T-helper 2 cell treated with Interferon-gamma antibody and Interleukin-4, amounts not matched to agents 100 ng/mL and 5 ng/mL, for 36 hours (primary cell): ENCODE measurements around the gene KRTAP10-12. TPM values are rescaled to one million over a fixed set of nuclear protein-coding genes. Genes with fewer than 3 reads are reported as not detected.

Experiments used
- intact Hi-C: fragments of 100-400 bp; cut with micrococcal nuclease; formaldehyde crosslinking; loops from one replicate; pipeline ENCODE4 v1.15.1; 2023
- total RNA-seq: library from RNA; stranded (reverse); gene quantifications from 2 replicates; pipeline ENCODE4 v1.2.3, GENCODE V29; 2022

Gene KRTAP10-12
- total RNA-seq, 1 donor from 2014 or later: not detected

- intact Hi-C loops: no loop called here
Observed at GRCh38 chr21:44730951-44731579, 34.1 kb downstream of the KRTAP10-12 start.

GRCh38 chr21:44732263-44732662 is 35.3 kb downstream of the KRTAP10-12 start:
- intact Hi-C loops: no loop called here

DNA sequence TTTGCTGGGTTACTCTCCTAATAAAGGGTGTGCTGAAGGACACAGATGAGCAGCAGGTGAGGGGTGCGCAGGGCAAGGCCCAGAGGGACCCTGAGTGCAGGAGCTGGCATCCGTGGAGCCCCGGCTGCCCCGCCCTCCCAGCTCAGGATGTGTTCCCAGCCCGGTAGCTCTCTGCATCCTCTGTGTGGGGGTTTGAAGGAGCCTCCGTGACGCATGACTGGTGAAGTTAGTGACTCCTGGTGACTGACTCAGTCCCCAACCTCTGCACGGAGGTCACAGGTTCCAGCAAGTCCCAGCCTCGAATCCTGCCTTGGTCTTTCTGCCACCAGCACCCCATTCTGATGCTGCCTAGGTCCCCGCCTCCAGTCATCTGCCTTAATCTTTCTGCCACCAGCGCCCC is 36.0 kb downstream of the KRTAP10-12 start:
- intact Hi-C loops: no loop called here

DNA sequence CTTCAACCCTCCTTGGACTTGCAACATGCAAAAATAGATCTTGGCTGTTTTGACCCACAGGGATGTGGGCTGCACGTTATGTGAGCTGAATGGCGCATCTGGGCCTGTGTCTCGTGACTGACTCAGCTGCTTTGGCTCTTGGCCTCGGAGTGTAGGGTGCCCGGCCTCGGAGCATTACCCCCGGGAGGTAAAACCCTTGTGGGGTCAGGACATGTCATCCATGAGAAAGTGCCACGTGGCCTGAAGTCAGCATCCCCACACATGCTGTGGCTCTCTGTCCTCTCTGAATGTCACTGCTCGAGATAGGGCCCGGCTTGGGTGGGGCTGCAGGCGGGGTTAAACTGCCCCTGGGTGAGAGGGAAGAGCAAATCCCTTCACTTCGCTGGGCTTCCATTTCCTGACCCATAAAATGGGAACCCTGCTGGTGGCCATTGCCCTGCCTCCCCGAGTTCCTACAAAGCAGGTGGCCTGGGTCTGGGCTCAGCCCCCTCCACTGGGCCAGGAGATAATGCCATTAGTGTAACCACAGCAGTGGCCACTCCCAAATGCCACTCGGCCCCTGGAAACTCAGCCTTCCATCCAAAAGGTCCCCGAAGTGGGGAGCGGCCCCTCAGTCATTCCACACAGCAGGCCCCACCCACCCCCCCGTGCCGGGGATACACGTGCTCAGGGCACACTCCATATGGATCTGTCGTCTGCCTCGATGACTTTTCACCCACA is 37.2 kb downstream of the KRTAP10-12 start:
- intact Hi-C loops: no loop called here

DNA sequence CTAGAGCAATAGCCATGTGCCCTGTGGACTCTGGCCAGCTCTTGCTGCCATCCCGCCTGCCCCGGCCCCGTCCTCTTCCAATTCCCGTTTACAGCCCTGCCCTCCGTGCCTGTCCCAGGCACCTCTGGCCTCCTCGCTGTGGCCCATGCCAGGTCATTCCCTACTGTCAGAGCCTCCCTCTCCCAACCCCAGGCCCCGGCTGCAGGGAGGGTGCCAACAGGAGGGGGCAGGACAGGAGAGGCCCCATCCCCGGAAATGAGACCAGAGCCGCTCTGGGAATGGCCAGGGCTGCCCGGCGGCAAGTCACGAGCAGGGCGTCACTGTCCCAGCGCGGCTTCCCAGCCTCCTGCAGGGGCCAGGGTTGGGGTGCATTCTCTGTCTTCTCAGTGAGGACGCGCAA is 37.9 kb downstream of the KRTAP10-12 start:
- intact Hi-C loops: no loop called here

- intact Hi-C loops: no loop called here
Observed at GRCh38 chr21:44735821-44736220, 38.8 kb downstream of the KRTAP10-12 start.

DNA sequence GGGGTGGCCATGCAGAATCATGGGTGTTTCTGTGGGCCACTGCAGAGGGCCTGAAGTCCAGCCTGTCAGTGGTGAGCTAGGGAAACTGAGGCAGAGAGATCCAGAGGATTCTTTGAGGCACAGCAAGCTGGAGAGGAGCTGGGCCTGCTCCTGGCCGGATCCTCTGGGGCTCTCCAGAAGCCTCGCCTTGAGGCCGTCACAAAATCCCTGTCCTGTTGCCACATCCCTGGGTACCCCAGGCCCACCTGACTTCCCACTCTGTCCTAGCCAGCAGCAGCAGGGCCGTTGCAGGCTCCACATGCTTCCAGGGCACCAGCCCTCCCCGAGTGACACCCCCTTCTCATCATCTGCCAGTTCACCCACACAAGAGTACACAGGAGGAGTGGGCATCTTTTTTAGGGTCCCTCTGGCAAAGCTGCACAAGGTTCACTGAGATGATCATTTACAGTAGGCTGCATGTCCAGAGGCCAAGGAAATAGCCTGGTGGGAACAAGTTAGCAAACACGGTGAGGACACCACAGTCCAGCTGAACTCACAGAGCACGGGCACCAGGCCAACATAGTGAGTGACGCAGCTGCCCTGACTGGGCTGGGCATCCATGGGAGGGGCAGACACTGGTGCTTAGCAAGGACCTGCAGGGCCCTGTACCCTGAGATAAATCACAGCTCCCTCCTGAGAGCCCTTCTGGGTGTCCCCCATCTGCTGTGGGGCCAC is 39.5 kb downstream of the KRTAP10-12 start:
- intact Hi-C loops: no loop called here

DNA sequence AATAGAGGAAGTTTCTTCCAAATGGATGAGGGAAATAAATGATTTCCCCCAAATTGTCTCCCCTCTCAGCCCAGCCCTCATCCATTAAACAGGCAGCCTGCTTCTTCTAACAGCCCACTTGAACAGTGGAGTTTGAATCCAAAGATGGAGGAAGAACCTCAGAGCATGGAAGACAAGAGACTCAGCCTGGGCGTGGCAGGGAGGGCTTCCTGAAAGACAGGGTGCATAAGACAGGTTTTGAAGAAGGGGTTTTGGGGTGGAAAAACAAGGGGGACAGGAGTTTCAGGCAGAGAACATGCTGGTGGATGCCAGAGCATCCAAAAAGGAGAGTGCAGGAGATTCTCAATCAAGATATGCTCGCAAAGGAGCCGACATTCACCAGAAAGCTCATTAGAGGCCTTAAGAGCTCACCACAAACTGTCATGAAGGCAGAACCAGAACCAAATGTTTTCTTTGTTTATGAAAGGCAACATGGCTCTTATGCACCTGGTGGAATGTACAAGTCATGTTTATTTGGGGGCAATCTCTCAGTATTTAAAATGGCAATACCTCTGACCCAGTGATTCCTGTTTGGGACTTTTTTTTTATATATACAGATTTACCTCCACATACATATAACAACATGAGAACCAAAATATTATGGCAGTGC is 40.9 kb downstream of the KRTAP10-12 start:
- intact Hi-C loops: no loop called here

DNA sequence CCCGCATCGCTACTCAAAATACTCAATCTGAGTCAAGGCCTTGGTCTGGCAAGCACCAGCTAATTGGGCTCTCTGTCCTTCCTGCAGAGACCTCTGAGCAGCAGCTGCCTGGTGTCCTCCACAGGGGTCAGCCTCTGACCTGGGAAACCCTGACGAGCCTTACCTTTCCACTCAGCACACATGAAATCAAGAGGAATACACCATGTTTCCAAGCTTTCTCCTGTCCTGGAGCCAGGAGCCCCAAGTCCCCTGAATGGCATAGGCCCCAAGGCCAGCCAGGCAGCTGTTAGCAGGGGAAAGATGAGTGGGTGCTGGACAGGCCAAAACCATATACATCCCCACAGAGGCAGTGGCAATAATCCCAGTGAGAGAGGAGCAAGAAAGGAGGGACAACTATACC is 41.6 kb downstream of the KRTAP10-12 start:
- intact Hi-C loops: no loop called here

DNA sequence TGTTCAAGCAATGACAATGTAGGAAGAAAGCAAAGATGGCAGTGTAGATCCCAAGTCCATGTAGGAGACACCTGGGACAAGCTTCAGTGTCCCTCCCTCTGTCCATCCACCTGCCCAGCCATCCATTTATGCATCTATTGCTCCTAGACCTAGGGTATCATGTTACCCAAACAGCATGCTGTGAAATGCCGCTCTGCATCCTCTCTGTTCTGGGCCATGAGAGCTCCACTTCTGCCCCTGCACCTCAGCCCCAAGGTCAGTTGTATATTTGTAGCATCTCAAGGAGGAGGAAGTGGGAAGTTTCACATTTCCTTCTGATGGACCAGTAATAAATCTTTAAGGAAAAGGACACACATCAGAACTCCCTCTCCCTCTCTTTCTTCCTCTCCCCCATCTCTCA is 42.3 kb downstream of the KRTAP10-12 start:
- intact Hi-C loops: no loop called here

GRCh38 chr21:44740742-44741141 is 43.8 kb downstream of the KRTAP10-12 start:
- intact Hi-C loops: no loop called here

- intact Hi-C loops: loop anchor here (2.0 kb wide), 1 partner anchor 231 kb away; no protein-coding TSS in a partner anchor
Observed at GRCh38 chr21:44741921-44742320, 44.9 kb downstream of the KRTAP10-12 start.

DNA sequence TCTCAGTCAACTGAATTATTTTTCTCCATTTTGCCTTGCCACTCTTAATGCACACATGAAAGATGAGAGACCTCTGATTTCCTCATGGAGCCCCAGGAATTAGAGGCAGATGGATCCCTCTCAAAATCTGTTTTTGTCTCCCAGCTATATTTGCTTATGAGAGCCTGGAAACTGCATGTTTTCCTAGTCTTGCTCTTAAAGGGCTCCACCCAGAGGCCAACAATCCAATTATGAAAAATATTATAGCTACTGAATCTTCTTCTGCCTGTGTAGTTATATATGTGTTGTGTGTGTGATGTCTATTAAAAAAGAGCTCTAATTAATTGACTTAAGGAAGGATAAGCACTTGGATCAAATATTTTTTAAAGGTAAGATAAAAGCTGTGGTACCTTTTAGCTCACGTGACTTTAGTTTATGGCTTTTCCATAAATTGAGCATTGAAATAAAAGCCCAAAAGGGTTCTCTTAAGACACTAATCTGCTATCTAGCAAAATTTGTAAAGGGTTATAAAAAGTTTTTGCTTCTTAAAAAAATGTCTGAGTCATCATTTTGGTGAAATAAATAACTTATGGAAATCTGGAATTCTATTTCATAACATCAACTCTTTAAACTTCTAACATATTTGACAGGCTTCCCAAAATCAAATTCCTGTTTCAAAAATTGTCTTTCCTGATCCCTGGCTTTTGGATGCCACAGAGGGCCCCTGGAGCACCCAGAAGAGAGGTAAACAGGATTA is 45.6 kb downstream of the KRTAP10-12 start:
- intact Hi-C loops: loop anchor here (2.0 kb wide), 1 partner anchor 232 kb away; no protein-coding TSS in a partner anchor

Other genes starting within 250 kb of the KRTAP10-12 start
- gene LRRC3, start 241.7 kb upstream of the KRTAP10-12 start, total RNA-seq: 3.3 and 3.9 TPM in 2 replicates
- gene KRTAP10-1, start 157.0 kb upstream of the KRTAP10-12 start, total RNA-seq: not detected in 2 replicates
- gene KRTAP10-2, start 145.7 kb upstream of the KRTAP10-12 start, total RNA-seq: not detected in 2 replicates
- gene KRTAP10-3, start 138.4 kb upstream of the KRTAP10-12 start, total RNA-seq: not detected in 2 replicates
- not detected in 2 replicates for gene KRTAP10-4, start 123.4 kb upstream of the KRTAP10-12 start, total RNA-seq
- gene KRTAP10-5, start 116.6 kb upstream of the KRTAP10-12 start, total RNA-seq: not detected in 2 replicates
- not detected in 2 replicates for gene KRTAP10-6, start 104.7 kb upstream of the KRTAP10-12 start, total RNA-seq
- gene KRTAP10-7, start 96.6 kb upstream of the KRTAP10-12 start, total RNA-seq: not detected in 2 replicates
- gene KRTAP10-8, start 85.1 kb upstream of the KRTAP10-12 start, total RNA-seq: not detected in 2 replicates
- not detected in 2 replicates for gene KRTAP10-9, start 70.1 kb upstream of the KRTAP10-12 start, total RNA-seq
- gene KRTAP10-10, start 59.8 kb upstream of the KRTAP10-12 start, total RNA-seq: not detected in 2 replicates
- gene KRTAP10-11, start 50.8 kb upstream of the KRTAP10-12 start, total RNA-seq: not detected in 2 replicates
- not detected in 2 replicates for gene KRTAP12-4, start 42.5 kb upstream of the KRTAP10-12 start, total RNA-seq
- not detected in 2 replicates for gene KRTAP12-3, start 39.2 kb upstream of the KRTAP10-12 start, total RNA-seq
- gene KRTAP12-2, start 30.2 kb upstream of the KRTAP10-12 start, total RNA-seq: not detected in 2 replicates
- not detected in 2 replicates for gene KRTAP12-1, start 15.0 kb upstream of the KRTAP10-12 start, total RNA-seq
- not detected in 2 replicates for gene TSPEAR, start 14.4 kb downstream of the KRTAP10-12 start, total RNA-seq
- gene UBE2G2, start 104.6 kb downstream of the KRTAP10-12 start, total RNA-seq: 97.9 and 106 TPM in 2 replicates
- gene SUMO3, start 120.9 kb downstream of the KRTAP10-12 start, total RNA-seq: 98.1 and 103 TPM in 2 replicates
- gene PTTG1IP, start 176.5 kb downstream of the KRTAP10-12 start, total RNA-seq: 81.0 and 81.9 TPM in 2 replicates
- gene ITGB2, start 223.7 kb downstream of the KRTAP10-12 start, total RNA-seq: 444 and 447 TPM in 2 replicates
- 48.2 TPM in 2 replicates for gene SLX9, start 242.9 kb downstream of the KRTAP10-12 start, total RNA-seq